GM12865 (cell line): ENCODE data around the gene LMF1.

Experiments
- DNase-seq: peaks from one replicate; pipeline ENCODE4 v3.0.0; 2010; ENCODE audit warnings: low read depth
- H3K4me3 ChIP-seq: 2 replicates; pipeline ENCODE4 v1.5.1; 2011; ENCODE audit warnings: mild to moderate bottlenecking, low read depth, low read length, control low read depth
- CTCF ChIP-seq: IDR thresholded peaks from 2 replicates; pipeline ENCODE4 v1.5.1; 2011; ENCODE audit warnings: low read length, control low read depth, low read depth, inconsistent platforms; ENCODE audit not compliant: insufficient read depth; ENCODE audit errors: missing control alignments

The LMF1 gene

GRCh38 chr16:868846-869822 is 101.7 kb downstream of the LMF1 start:
- no peak for TF ChIP-seq CTCF
- H3K4me3 ChIP-seq = no peak overlapping the region
- DNase-seq = no peak

GRCh38 chr16:868386-868755 is 102.4 kb downstream of the LMF1 start:
- no peak for TF ChIP-seq CTCF
- H3K4me3 ChIP-seq = no peak overlapping the region
- DNase-seq = no peak

GRCh38 chr16:867421-868385 is 103.1 kb downstream of the LMF1 start:
- no peak for DNase-seq
- no peak overlapping the region for H3K4me3 ChIP-seq
- TF ChIP-seq CTCF = no peak

GRCh38 chr16:866252-866896 is 104.4 kb downstream of the LMF1 start:
- DNase-seq = no peak
- TF ChIP-seq CTCF = no peak
- no peak overlapping the region for H3K4me3 ChIP-seq

GRCh38 chr16:865026-865425 is 105.8 kb downstream of the LMF1 start:
- TF ChIP-seq CTCF = no peak
- H3K4me3 ChIP-seq = no peak overlapping the region
- no peak for DNase-seq

GRCh38 chr16:861446-861845 is 109.3 kb downstream of the LMF1 start:
- TF ChIP-seq CTCF = no peak
- H3K4me3 ChIP-seq = no peak overlapping the region
- DNase-seq = no peak
